Midbrain (tissue), 1 donor: ENCODE measurements around the gene CDC73.
"Not testable (repeated sequence)": the region's sequence is repeated elsewhere in the genome, so short reads cannot be mapped to it uniquely, and the experiment has no call there.

ENCODE experiments used
- DNase-seq: peaks from one replicate; lab custom pipeline; 2025; lab: John Stamatoyannopoulos, UW

Gene CDC73

DNA sequence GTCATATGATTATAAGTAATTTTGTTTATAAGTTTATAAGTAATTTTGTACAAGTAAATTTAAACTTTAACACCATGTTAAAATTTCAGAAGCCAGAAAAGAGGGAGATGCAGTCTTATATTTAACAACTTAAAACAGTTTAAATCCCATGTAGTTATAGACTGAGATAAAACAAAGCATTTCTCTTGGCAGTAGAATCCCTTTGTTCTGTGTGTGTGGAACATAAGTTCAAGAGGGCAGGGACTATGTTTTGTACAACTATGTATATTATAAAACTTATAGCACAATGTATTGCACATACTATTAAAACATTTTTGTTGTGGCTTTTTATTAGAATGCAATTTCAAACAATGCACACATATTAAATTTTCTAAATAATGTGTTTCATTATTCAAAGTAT, 109.3 kb downstream of the CDC73 start:
- DNase-seq = not testable (repeated sequence)

DNA sequence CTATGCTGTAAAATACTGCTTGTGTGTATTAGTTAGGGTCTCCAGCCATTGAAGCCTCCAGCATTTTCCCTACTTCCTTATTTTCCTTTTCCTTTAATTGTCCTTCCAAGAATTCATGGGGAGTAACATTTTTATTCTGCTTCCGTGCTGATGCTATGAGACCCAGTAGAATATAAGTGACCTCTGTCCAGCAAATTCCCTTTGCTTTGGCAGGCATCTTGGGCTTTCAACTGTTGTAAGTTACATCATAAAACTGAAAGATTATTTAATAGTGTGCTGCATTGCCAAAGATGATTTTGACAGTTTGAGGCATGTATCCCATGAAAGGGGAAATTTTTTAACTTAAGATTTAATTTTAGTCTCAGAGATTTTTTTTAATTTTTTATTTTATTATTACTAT, 112.7 kb downstream of the CDC73 start:
- DNase-seq = no peak

DNA sequence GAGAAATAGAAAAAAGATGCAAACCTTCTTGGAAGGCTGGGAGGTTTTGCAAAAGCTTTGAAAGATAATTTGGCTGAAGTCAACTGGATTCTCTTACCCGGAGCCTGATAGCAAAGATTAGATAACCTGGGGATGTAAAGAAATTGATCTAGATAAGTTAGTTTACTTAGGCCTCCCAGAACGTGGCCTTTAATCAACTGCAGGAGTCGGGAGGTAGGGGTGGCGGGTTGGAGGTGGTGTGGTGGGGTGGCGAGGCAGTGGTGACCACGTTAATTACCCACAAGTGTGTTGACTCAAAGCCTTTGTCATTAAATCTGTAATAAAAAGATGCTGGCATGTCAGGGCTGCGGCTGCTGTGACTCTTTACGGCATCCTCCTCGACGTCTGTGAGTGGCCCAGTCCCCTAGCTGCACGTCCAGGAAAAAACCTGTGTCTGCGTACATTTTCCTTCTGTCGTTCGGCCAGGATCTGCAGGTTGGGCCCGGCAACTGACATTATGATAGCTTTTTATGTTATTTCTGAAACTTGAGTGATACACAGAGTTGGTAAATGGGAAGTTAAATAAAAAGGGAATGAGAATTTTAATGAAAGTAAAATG, 115.6 kb downstream of the CDC73 start:
- no peak for DNase-seq

DNA sequence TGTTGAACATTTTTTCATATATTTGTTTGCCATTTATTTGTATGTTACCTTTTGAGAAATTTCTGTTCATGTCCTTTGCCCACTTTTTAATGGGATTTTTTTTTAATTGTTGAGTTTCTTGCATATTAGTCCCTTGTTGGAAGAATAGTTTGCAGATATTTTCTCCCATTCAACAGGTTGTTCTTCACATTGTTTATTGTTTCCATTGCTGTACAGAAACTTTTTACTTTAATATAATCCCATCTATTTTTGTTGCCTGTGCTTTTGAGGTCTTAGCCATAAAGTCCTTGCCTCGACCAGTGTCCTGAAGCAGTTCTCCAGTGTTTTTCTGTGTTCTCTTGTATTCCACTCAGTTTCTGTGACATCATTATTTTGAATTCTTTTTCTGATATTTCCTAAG, 118.8 kb downstream of the CDC73 start:
- DNase-seq = no peak

DNA sequence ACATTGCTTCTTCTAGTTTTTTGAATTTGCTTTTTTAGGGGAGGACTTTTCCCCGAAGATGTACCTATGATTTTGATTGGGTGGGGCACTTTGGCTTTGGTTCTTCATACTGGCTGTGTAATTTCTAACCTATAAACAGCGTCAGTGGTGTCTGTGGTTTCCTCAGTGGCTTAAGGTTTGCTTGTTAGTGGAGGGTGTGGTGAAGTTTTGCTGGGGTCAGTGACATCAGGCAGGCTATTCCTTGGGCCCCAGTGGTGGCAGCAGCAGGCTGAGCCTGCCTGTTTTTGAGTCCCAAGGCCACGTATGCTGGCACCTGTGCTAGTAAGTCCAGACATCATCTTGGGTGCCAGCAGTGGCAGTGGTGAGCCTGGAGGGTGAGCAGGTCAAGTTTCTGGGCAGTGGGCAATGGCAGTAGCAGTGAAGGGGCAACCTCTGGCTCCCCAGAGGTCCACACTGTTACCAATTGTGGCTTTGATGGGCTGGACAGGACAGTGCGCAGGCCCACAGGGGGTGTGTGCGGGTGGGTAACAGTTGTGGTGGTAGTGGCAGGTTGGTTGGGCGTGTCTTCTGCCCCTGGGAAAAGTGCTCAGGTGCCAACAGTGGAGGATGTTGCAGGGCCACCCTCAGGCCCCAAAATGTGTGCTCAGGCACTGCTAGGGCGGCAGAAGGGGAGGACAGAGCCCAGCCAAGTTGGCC, 119.4 kb downstream of the CDC73 start:
- DNase-seq = no peak

DNA sequence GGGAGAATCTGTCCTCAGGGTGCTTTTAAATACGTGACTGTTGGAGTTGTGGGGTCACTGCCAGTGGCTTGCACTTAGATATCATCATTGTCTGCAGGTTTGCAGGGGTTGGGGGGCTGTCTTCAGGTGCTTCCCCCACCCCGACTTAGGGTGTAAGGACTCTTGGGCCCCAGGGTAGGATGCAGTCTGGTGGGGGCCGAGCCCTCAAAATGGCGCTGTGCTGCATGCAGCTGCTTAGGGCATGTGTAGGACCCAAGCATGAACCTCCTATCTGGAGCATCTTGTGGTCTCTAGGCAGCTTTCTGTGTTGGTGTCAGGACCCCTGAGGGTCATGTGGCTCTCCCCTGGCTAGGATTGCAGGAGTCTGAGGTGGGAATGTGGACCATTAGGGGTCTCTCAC, 120.2 kb downstream of the CDC73 start:
- DNase-seq = no peak

DNA sequence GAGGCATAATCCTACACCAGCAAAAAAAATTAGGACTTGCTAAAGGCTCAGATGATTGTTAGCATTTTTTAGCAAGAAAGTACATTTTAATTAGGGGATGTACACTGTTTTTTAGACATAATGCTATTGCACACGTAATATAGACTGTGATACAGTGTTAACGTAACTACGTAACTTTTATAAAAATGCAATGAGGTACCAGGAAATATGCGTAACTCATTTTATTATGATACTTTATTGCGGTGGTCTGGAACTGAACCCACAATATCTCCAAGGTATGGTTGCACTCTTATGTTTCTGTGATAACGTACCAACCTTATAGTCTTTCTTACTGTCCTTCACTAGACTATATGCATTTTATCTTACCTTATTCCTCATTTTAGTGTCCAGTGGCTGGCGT, 127.4 kb downstream of the CDC73 start:
- no peak for DNase-seq

DNA sequence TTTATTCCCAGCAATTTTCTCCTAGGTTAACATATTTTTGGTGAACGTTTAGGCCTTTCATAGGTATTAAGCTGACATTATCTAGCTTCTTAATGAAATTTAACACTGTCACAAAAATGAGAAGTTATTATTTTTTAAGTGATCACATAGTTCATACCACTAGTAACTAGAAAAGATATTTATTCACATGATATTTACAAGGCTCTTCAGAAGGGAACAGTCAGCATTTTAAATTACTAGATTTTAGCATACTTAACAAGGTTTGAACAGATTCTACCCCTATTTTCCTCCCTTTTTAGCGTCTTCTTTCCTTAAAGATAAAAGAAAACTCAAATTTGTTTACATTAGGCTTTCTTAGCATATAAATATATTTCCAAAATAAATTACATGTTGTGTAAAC, 130.1 kb downstream of the CDC73 start:
- DNase-seq = no peak

DNA sequence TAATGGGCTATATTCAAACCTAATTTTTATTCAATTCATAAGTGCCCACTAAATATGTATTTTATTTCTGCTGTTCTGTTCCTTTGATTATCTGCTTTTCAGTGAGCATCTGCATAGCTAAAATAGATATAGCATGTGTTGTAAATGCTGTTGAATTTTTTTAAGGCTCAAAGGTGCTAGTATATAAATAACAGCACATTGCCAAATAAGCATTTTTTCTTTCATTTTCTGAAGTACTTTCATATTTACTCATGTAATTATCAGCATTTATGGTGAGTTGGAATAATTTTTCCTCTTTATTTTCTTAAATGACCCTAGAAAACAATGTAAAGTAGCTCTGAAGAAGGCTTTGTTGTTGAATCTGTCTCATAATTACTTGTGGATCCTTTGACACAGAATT, 134.2 kb downstream of the CDC73 start:
- DNase-seq = no peak

DNA sequence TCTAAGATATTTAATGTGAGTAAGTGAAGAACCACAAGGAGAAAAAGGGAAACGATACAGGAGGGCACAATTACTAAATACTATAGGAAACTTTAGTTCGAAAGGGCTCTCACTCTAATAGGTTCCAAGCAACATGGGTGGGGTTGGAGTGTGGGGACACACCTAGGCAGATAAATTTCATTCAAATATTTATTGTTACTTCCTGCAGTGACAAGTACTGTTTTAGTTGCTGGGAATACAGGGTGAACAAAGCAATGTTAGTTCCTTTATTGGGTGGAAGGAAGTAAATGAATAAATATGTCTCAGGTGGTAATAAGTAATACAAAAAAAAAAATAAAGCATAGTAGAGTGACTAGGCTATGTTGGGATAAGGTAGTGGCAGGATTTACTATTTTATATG, 137.8 kb downstream of the CDC73 start:
- no peak for DNase-seq

DNA sequence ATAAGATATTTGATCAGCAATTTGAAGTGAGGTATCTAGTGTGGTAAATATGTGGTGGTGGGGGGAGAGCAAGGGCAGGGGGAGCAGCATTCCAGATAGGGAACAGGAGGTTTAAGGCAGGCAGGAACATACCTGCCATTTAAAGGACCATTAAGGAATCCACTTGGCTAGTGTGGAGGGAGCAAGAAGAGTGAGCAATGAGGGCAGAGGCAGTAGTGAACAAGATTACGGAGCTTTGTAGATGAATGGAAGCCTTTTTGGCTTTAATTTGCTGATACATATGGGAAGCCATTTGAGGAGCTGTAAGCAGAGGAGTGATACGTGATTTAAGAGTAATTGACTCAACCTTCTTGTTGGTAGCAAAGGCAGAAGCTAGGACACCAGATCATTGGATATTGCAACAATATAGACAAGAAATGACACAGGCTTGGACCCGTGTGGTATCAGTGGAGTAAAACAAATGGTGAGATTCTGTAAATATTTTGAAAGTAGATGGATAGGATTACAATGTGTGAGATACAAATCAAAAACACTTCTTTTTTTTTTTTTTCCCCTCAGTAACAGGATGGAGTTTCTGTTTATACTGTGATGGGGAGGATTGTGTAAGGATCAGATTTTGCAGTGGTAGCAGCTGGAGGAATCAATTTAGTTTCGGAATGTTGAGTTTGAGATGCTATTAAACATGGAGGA, 138.4 kb downstream of the CDC73 start:
- no peak for DNase-seq

DNA sequence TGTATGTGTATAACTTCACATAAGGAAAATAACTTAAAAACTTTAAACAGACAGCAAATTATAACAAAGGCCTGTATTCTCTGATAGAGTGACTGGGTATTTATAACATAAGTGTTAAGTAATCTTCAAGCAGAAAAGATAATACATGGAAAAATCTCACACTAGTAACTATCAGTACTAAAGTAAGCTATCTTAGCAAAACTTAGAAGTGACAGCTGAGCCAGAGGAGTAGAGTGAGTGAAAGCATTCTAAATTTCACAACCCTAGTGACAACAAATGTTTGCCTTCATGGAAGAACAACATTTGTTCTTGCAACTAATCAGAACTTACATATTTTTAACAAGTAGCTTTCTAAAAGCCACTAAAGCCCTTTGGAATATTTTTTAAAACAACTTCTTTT, 139.1 kb downstream of the CDC73 start:
- no peak for DNase-seq

DNA sequence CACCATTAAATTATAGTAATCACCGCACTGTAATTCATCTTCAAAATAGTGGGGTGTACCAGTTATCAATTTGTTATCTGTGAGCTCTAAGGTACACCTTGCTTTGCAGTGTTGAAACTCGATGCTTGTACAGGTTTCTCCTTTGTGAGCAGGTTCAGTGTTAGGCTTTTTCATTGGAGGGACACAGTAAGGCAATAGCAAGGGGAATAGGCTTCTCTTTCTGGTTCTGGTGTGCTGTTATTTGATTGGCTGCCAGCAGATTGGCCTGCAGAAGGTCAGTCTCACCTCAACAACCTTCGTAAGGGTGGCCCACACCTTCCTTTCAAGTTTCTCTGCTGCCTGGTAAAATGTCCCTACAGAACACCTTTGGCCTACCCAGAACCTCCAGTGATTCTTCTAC, 140.8 kb downstream of the CDC73 start:
- DNase-seq = no peak

DNA sequence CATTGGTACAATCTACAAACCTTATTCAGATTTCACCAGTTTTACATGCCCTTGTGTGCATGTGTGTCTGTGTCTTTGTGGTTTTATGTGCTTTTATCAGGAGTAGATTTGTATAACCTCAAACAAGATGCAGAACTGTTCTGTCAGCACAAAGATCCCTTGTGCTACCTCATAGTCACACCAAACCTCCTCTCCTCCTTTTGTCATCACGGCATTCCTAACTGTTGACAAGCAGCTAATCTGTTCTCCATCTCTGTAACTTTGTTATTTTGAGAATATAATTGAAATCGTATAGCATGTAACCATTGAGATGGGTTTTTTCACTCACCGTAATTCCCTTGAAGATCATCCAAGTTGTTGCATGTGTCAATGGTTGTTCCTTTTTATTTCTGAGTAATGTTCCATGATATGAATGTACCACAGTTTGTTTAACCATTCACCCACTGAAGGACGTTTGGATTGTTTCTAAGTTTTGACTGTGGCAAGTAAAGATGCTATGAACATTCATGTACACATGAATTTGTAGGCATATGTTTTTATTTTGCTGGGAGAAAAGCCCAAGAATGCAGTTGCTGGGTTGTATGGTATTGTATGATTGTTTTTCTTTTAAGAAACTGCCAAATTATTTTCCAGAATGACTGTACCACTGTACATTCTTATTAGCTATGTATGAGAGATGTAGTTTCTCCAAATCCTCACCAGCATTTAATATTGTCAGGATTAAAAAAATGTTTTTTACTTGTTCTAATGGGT, 142.7 kb downstream of the CDC73 start:
- DNase-seq = no peak

DNA sequence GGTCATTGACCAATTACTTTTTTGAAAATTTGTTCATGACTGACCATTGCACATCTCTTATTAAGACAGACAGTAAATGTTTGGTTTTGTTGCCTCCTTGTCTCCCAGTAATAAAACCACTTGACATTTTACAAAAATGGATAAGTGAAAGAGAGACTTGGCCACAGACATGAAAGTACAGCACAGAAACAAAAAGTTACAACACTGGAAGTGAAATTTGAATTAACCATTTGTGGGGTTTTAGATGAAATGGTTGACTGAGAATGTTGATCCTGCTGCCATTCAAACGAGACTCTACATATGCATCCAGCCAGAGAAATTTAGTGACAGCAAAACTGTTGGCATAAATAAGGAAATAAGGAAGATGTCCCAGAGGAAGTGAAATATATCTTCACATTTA, 143.9 kb downstream of the CDC73 start:
- no peak for DNase-seq

DNA sequence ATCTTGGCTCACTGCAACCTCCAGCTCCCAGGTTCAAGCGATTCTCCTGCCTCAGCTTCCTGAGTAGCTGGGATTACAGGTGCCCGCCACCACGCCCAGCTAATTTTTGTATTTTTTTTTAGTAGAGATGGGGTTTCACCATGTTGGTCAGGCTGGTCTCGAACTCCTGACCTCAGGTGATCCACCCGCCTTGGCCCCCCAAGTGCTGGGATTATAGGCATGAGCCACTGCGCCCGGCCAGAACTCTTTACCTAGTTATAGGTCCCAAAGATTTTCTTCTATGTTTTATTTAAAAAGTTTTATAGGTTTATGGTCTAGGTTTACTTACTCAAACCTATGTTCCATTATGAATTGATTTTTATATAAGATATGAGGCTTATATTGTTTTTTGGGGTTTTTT, 145.0 kb downstream of the CDC73 start:
- DNase-seq = not testable (repeated sequence)

DNA sequence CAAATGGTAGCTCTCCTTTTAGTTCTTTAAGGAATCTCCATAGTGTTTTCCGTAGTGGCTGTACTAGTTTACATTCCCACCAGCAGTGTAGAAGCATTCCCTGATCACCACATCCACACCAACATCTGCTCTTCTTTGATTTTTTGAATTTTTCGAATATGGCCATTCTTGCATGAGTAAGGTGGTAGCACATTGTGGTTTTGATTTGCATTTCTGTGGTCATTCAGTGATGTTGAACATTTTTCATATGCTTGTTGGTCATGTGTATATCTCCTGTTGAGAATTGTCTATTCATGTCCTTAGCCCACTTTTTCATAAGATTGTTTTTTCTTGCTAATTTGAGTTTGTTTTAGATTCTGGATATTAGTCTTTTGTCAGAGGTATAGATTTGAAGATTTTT, 149.2 kb downstream of the CDC73 start:
- no peak for DNase-seq

DNA sequence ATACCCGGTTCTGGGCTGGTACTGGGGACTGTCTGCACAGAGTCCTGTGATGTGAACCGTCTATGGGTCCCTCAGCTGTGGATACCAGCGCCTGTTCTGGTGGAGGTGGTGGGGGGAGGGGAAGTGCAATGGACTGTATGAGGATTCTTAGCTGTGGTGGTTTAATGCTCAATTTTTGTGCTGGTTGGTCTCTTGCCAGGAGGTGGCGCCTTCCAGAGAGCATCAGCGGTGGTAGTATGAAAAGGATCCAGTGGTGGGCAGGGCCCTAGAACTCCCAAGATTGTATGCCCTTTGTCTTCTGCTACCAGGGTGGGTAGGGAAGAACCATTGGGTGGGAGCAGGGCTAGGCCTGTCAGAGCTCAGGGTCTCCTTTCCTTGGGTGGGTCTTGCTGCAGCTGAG, 153.9 kb downstream of the CDC73 start:
- no peak for DNase-seq

DNA sequence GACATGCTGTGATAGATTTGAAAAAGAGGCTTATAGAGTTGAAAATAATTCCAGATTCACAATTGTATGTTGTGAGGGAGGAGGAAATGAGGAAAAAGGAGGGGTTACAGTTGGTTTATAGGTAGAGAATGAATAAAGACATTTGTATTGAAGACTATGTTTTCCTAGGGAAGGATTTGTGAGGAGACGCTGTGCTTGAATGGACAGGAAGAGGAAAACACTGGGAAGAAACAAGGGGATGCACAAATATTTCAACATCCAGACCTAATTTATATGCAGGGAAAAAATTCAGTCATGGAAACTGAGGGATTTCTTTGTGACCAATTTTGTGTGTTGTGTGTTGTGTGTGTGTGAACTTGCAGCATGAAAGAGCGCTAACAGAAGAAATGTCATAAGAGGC, 157.1 kb downstream of the CDC73 start:
- no peak for DNase-seq

DNA sequence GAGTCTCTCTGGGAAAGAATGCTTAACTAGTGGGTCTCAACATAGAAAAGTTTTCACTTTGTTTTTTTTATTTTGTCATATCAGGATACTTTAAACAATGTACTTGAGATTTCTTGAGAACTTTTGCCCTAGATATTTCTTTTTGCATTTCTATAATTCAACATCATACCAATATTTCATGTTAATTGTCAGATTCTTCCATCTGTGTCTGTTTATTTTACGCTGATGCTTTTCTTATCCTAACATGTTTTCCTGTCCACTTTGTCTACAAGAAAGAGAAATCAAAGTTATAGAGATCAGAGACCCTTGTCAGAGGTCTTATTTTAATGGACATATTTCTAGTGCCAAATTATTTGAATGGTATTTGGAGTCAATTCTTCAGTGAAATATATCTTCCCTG, 160.1 kb downstream of the CDC73 start:
- DNase-seq = no peak

DNA sequence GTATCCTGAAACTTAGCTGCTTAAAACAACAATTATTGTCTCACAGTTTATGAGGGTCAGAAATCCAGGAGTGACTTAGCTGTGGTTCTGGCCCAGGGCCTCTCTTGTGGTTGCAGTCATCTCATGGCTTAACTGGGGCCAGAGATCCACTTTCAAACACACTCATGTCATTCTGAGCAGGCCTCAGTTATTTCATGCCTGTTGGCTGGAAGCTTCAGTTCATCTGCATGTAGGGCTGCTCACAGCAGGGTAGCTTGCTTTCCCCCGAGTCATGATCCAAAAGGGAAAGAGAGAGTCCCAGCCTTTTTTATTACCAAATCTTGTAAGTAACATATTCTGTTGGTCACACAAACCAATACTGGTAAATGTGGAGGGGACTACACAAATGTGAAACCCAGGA, 161.2 kb downstream of the CDC73 start:
- no peak for DNase-seq

DNA sequence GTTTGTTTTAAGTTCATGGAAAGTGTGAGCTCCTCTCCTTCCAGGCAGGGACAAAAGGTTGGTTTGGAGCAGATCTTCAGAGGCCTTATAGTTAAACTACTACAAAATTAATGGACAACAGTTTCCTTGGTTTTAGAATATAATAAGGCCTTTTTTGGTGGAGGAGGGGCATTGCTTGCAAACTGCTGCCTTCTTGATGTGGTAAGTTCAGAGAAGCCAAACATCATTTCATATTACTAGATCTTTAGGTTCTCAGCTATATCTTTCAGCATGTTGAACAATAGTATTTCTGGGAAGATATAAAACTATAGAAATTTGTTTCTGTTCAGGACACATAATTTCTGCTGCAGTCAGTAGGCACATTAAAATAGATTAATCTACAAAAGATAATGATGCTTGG, 162.4 kb downstream of the CDC73 start:
- DNase-seq = no peak

DNA sequence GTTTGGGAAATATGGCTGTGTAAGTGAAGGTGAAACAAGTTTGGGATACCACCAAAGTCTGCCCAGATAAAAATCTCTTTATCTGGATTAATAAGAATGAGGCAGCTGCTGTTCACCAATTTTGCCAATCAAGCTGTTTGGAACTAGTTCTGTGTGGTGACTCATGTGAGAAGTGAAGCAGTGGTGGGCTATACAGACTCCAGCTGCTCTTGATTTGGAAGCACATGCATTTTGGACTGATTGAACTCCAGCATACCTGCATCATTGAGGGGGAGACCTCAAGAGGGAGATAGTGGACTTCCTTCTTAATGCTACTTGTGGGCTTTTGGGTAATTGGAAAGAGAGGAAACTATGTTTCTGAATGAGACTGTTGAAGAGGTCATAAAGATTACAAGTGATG, 163.8 kb downstream of the CDC73 start:
- DNase-seq = no peak
